LNCAP (cell line): ENCODE measurements around the gene TRAF2.

Experiments used
- TF ChIP-seq, protein P1 (sequence below): fragments of 450-650 bp; IDR thresholded peaks from 2 replicates; pipeline ENCODE4 v1.5.1; 2017; ENCODE audit warnings: mild to moderate bottlenecking

Gene TRAF2

DNA sequence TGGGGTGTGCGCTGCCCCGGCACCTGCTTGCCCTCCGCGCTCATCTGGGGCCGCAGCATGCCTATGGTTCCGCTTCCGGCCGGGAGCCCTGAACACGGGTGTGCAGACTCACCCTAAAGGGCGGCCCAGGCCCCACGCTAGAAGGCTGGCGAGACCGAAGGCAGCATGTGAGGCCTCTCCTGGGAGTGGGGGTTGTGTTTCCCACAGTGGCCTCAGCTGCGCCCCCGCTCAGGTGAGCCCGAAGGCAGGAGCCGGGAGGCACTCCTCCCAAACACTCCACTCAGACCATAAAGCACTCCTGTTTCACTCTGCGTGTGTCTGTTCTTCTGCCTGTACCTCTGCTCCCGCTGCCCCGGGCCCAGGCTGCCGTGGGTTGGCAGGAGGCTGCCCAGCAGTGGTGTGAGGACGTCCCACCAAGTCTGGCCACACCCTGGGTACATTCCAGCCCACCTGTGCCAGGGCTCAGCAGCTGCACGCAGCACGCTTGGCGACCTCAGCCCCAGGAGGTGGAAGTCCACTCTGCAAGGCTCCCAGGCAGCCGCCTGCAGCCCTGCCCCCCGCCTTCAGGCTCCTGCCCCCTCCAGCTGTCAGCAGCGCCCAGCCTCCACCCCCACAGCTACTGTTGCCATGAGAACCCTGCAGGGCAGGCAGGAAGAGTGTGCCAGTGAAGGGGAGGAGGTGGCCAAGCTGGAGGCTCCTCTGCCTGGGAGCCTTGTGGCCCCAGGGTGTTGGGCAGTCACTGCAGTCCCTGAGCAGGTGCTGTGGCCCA lies 45.3 kb upstream of the TRAF2 start:
- TF ChIP-seq, protein P1, sequence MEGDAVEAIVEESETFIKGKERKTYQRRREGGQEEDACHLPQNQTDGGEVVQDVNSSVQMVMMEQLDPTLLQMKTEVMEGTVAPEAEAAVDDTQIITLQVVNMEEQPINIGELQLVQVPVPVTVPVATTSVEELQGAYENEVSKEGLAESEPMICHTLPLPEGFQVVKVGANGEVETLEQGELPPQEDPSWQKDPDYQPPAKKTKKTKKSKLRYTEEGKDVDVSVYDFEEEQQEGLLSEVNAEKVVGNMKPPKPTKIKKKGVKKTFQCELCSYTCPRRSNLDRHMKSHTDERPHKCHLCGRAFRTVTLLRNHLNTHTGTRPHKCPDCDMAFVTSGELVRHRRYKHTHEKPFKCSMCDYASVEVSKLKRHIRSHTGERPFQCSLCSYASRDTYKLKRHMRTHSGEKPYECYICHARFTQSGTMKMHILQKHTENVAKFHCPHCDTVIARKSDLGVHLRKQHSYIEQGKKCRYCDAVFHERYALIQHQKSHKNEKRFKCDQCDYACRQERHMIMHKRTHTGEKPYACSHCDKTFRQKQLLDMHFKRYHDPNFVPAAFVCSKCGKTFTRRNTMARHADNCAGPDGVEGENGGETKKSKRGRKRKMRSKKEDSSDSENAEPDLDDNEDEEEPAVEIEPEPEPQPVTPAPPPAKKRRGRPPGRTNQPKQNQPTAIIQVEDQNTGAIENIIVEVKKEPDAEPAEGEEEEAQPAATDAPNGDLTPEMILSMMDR = no peak

DNA sequence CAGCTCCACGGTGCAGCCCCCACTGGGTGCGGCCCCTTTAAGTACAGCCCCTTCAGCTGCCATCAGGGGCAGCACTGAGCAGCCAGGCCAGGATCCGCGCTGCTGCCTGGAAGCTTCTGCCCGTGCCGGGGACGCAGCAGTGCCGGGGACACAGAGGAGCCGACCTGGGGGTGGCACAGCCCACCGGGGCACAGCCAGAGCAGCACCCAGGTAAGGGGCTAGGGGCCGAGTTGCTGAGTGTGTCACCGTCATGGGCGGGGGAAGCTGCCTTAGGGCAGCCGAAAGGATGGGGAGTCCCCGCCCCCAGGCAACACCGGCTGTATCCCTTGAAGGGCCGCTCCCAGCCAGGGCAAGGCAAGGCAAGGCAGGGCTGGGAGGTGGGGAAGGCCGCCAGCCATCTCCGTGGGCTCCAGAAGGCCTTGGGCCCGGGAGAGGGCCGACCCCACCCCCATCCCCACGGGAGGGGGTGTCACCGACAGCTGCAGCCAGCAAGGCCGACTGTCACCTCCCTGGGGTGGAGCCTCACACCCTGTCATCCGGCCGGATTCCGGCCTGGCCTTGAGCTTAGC lies 43.9 kb upstream of the TRAF2 start, which contains the start of gene AJM1:
AJM1 (plus strand) TSS at position 99 of the 569 bp plus-strand sequence. CDS start 1,937 bp downstream, outside the sequence.
- TF ChIP-seq, protein P1 = peak; percentile 46

DNA sequence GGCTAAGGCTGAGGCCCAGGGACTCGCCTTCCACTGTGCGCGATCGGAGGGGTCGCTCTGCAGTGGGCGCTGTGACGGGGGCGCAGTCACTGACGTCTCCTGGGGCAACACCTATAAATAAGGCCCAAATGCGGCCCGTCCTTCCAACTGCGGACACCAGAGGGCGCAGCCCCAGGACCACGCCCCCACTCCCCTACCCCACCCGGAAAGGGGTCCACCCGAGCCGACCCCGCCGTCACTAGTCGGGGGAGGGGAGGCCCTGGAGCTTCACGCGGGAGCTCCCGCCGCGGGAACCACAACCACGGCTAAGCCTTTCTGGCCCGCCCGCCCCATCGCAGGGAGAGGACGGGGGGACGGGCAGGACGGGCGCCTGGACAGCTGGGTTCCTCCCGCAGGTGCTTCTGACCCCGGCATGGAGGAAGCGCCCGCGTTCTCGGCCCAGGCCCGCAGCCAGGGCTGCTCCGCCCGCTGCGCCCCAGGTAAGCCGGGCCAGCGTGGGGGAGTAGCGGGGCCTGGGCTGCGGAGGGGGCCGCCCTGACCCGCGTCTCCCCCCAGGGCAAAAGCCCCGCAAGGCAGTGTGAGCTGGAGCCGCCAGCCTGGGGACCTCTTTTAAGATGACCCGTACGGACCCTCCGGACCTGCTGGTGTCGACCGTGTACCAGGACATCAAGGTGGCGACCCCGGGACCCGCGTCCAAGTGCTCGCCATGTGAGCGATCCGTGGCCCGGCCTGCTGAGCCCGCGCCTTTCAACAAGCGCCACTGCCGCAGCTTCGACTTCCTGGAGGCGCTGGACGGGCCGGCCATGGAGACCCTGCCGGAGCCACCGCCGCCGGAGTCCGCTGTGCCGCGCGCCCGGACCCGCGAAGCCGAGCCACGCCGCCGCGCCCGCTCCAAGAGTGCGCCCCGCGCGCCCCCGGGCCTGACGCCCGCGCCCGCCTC lies 42.2 kb upstream of the TRAF2 start:
- TF ChIP-seq, protein P1 = peak; percentile 61

DNA sequence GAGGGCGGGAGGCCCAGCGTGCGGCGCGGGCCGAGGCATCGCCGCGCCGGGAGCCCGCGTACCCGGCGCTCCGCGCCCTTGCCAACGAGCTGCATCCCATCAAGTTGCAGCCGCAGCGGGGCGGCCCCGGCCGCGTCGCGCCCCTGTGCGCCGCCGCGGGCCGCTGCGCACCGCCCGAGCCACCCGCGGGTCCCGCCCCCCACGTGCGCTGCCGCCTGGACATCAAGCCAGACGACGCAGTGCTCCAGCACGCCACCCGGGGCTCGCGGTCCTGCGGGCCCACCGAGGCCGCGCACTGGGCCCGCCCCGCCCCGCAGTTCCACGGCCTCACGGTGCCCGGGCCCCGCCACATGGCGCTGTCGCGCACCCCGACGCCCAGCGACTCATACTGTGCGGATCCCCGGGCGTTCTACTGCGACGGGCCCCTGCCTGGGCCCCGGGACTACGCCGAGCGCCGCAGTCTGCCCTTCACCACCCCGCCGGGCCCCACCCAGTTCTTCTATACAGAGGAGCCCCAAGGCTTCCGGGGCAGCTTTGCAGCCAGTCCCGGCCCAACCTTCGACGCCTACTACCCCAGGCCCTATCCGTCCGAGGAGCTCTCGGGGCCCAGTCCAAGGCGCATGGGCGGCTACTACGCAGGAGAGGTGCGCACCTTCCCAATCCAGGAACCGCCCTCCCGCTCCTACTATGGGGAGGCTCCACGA lies 41.4 kb upstream of the TRAF2 start:
- TF ChIP-seq, protein P1 = no peak

DNA sequence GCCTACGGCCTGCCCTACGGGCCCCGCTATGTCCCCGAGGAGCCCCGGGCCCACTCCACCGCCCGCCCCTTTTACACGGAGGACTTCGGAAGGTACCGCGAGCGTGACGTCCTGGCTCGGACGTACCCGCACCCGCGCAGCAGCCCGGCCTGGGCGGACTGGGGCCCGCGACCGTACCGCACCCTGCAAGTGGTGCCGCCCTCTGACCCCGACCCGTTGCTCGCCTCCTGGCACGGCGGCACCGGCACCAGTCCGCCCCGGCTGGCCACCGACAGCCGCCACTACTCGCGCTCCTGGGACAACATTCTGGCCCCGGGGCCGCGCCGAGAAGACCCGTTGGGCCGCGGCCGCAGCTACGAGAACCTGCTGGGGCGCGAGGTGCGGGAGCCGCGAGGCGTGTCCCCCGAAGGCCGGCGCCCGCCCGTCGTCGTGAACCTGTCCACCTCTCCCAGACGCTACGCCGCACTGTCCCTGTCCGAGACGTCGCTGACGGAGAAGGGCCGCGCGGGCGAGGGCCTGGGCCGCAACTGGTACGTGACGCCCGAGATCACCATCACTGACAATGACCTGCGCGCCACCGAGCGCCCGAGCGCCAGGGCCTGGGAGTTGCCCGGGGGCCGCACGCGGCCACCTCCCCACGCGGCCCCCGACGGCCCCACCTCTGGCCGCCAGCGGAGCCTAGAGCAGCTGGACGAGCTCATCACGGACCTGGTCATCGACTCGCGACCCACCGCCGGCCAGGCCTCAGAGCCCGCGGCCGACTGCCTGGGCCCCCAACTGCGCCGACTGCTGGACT lies 40.7 kb upstream of the TRAF2 start:
- TF ChIP-seq, protein P1 = no peak

DNA sequence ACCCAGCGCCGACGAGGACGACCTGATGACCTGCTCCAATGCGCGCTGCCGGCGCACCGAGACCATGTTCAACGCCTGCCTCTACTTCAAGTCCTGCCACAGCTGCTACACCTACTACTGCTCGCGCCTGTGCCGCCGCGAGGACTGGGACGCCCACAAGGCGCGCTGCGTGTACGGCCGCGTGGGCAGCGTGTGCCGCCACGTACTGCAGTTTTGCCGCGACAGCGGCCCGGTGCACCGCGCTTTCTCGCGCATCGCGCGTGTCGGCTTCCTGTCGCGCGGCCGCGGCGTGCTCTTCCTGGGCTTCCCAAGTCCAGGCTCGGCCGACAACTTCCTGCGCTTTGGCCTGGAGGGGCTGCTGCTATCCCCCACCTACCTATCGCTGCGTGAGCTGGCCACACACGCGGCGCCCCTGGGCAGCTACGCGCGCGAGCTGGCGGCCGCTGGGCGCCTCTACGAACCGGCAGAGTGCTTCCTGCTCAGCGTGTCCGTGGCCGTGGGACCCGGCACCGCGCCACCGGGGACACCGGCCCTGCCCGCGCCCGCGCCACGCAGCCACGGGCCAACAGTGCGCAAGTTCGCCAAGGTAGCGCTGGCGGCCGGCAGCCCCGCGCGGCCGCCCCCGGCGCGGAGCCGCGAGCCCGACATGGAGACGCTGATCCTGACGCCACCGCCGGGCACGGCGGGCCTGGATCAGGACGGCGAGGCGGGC lies 39.8 kb upstream of the TRAF2 start:
- TF ChIP-seq, protein P1 = no peak
